ENCODE data around the gene PSMB11.
"Not testable (repeated sequence)": the region's sequence is repeated elsewhere in the genome, so short reads cannot be mapped to it uniquely, and the experiment has no call there.

PSMB11 gene

GRCh38 chr14:23042162-23042965 lies at the start of gene PSMB11:
Gene PSMB11, plus strand, starts transcription at chr14:23042212. Its CDS starts 14 bp downstream, at chr14:23042226.
- DNase-seq (ENCODE audit: low read depth in 3 of 3) = no peak

- DNase-seq (ENCODE audit: low read depth in 3 of 3) = no peak
Measured at GRCh38 chr14:22993517-22993916, 48.5 kb upstream of the PSMB11 start.

- peak in 1 of 3 experiments; percentile 11 for DNase-seq (ENCODE audit: low read depth in 3 of 3)
Measured at GRCh38 chr14:22994762-22995275, 47.2 kb upstream of the PSMB11 start.

- DNase-seq (ENCODE audit: low read depth in 3 of 3) = no peak
Measured at GRCh38 chr14:22995889-22996625, 46.0 kb upstream of the PSMB11 start.

- no peak for DNase-seq (ENCODE audit: low read depth in 3 of 3)
Measured at GRCh38 chr14:22996768-22997654, 45.0 kb upstream of the PSMB11 start.

- no peak for DNase-seq (ENCODE audit: low read depth in 3 of 3)
Measured at GRCh38 chr14:22997676-22998323, 44.2 kb upstream of the PSMB11 start.

- no peak for DNase-seq (ENCODE audit: low read depth in 3 of 3)
Measured at GRCh38 chr14:22998329-22999012, 43.5 kb upstream of the PSMB11 start.

GRCh38 chr14:23000860-23001259 lies 41.2 kb upstream of the PSMB11 start:
- no peak for DNase-seq (ENCODE audit: low read depth in 3 of 3)

GRCh38 chr14:23002592-23002991 lies 39.4 kb upstream of the PSMB11 start:
- no peak for DNase-seq (ENCODE audit: low read depth in 3 of 3)

- DNase-seq (ENCODE audit: low read depth in 3 of 3) = not testable (repeated sequence)
Measured at GRCh38 chr14:23004274-23004673, 37.7 kb upstream of the PSMB11 start.

GRCh38 chr14:23005451-23006187 lies 36.4 kb upstream of the PSMB11 start:
- no peak for DNase-seq (ENCODE audit: low read depth in 3 of 3)

- no peak for DNase-seq (ENCODE audit: low read depth in 3 of 3)
Measured at GRCh38 chr14:23006188-23006534, 35.9 kb upstream of the PSMB11 start.

- DNase-seq (ENCODE audit: low read depth in 3 of 3) = peak; percentile 92 to 96 (median 95)
Measured at GRCh38 chr14:23006544-23007419, 35.2 kb upstream of the PSMB11 start.

- DNase-seq (ENCODE audit: low read depth in 3 of 3) = no peak
Measured at GRCh38 chr14:23008831-23009230, 33.2 kb upstream of the PSMB11 start.

GRCh38 chr14:23009483-23009938 lies 32.5 kb upstream of the PSMB11 start:
- no peak for DNase-seq (ENCODE audit: low read depth in 3 of 3)

GRCh38 chr14:23009939-23010726 lies 31.9 kb upstream of the PSMB11 start, which contains the start of gene C14orf93:
Gene C14orf93, minus strand, starts transcription at chr14:23010143. Its CDS starts 11,120 bp downstream, at chr14:22999023.
- peak; percentile 61 to 83 (median 64) for DNase-seq (ENCODE audit: low read depth in 3 of 3)

GRCh38 chr14:23013054-23013748 lies 28.8 kb upstream of the PSMB11 start:
- DNase-seq (ENCODE audit: low read depth in 3 of 3) = no peak

Measured in stimulated activated CD4-positive, alpha-beta T cell treated with anti-CD3 and anti-CD28 coated beads, TNF-alpha, amount 100 ng/mL, for 24 hours (primary cell).